NT2/D1 (cell line): ENCODE data around the gene GDAP2.

Experiments
- YY1 ChIP-seq: IDR thresholded peaks from 2 replicates; pipeline ENCODE4 v1.6.1; 2011; ENCODE audit not compliant: insufficient read length, insufficient read depth
- ZNF274 ChIP-seq: IDR thresholded peaks from 2 replicates; pipeline ENCODE4 v1.6.1; 2011; ENCODE audit warnings: mild to moderate bottlenecking, low read depth, low read length

GRCh38 chr1:117828201-117828600 lies 101.2 kb downstream of the GDAP2 start:
- TF ChIP-seq ZNF274 (no peak), YY1 (no peak)
